ENCODE data around the gene CKAP4.

CKAP4 gene

GRCh38 chr12:106251631-106252455 lies 4.0 kb upstream of the CKAP4 start:
- H3K27ac ChIP-seq (ENCODE audit: low read length), result no peak overlapping the region
- no peak for TF ChIP-seq EZH2 (optimal IDR thresholded peaks at IDR 0.05; ENCODE audit: low read depth, low read length)
- TF ChIP-seq CTCF (IDR thresholded peaks at IDR 0.05; ENCODE audit: low read length), result no peak
- TF ChIP-seq EZH2phosphoT487 (IDR thresholded peaks at IDR 0.05; ENCODE audit: low read length), result no peak
- H3K9me3 ChIP-seq (replicated peaks; ENCODE audit: insufficient read depth, low read length), result no peaks in the 10 kb centered on the region
- no peaks in the 10 kb centered on the region for H3K27me3 ChIP-seq (replicated peaks; ENCODE audit: insufficient read depth, low read length)
- H3K9me2 ChIP-seq (replicated peaks; ENCODE audit: insufficient read depth, low read length), result no peaks in the 10 kb centered on the region
- H3K4me1 ChIP-seq (ENCODE audit: low read length), result peaks cover 24% of the 10 kb centered on the region
- no peak for DNase-seq
- peaks cover 4% of the 10 kb centered on the region for H3K79me2 ChIP-seq (ENCODE audit: low read length)
- H4K20me1 ChIP-seq (ENCODE audit: insufficient read depth, low read length), result no peaks in the 10 kb centered on the region
- peaks cover 24% of the 10 kb centered on the region for H3F3A ChIP-seq (ENCODE audit: insufficient read depth, low read length)
- no peaks in the 10 kb centered on the region for H3K36me3 ChIP-seq (replicated peaks; ENCODE audit: insufficient read depth, low read length)
- no peak overlapping the region for H2AFZ ChIP-seq (ENCODE audit: low read length)
- H3K9ac ChIP-seq (ENCODE audit: low read length), result no peak overlapping the region
- no peak overlapping the region for H3K4me2 ChIP-seq (ENCODE audit: low read depth, low read length)
- H3K4me3 ChIP-seq (ENCODE audit: low read length), result no peak overlapping the region

- Histone ChIP-seq H3K79me2 (ENCODE audit: low read length) (peaks cover 25% of the 10 kb centered on the region), H3K9me3 (replicated peaks; ENCODE audit: insufficient read depth, low read length) (no peaks in the 10 kb centered on the region), H3F3A (ENCODE audit: insufficient read depth, low read length) (peaks cover 24% of the 10 kb centered on the region), H3K4me3 (ENCODE audit: low read length) (peak overlapping the region; percentile 60; the same call in 1 of the 2 replicates), H3K9ac (ENCODE audit: low read length) (peak overlapping the region; percentile 86), H4K20me1 (ENCODE audit: insufficient read depth, low read length) (no peaks in the 10 kb centered on the region), H3K4me1 (ENCODE audit: low read length) (peaks cover 31% of the 10 kb centered on the region), H3K27ac (ENCODE audit: low read length) (peak overlapping the region; percentile 94), H3K36me3 (replicated peaks; ENCODE audit: insufficient read depth, low read length) (no peaks in the 10 kb centered on the region), H3K9me2 (replicated peaks; ENCODE audit: insufficient read depth, low read length) (no peaks in the 10 kb centered on the region), H3K27me3 (replicated peaks; ENCODE audit: insufficient read depth, low read length) (no peaks in the 10 kb centered on the region), H2AFZ (ENCODE audit: low read length) (peak overlapping the region; percentile 68; the same call in 1 of the 2 replicates), H3K4me2 (ENCODE audit: low read depth, low read length) (peak overlapping the region; percentile 80)
- TF ChIP-seq CTCF (IDR thresholded peaks at IDR 0.05; ENCODE audit: low read length), result no peak
- TF ChIP-seq EZH2phosphoT487 (IDR thresholded peaks at IDR 0.05; ENCODE audit: low read length), result no peak
- no peak for TF ChIP-seq EZH2 (optimal IDR thresholded peaks at IDR 0.05; ENCODE audit: low read depth, low read length)
- peak; percentile 89 for DNase-seq
Measured at GRCh38 chr12:106249411-106250135, 1.8 kb upstream of the CKAP4 start.

GRCh38 chr12:106248846-106249371 lies 1.1 kb upstream of the CKAP4 start:
- Histone ChIP-seq H3K9ac (ENCODE audit: low read length) (peak overlapping the region; percentile 86), H2AFZ (ENCODE audit: low read length) (peak overlapping the region; percentile 68)

More at GRCh38 chr12:106248846-106249371, 1.1 kb upstream of the CKAP4 start:
- no peaks in the 10 kb centered on the region for H3K27me3 ChIP-seq (replicated peaks; ENCODE audit: insufficient read depth, low read length)
- H3F3A ChIP-seq (ENCODE audit: insufficient read depth, low read length), result peaks cover 24% of the 10 kb centered on the region
- H4K20me1 ChIP-seq (ENCODE audit: insufficient read depth, low read length), result no peaks in the 10 kb centered on the region
- DNase-seq, result peak; percentile 50
- no peaks in the 10 kb centered on the region for H3K9me2 ChIP-seq (replicated peaks; ENCODE audit: insufficient read depth, low read length)
- peaks cover 31% of the 10 kb centered on the region for H3K4me1 ChIP-seq (ENCODE audit: low read length)
- peaks cover 25% of the 10 kb centered on the region for H3K79me2 ChIP-seq (ENCODE audit: low read length)
- no peaks in the 10 kb centered on the region for H3K9me3 ChIP-seq (replicated peaks; ENCODE audit: insufficient read depth, low read length)
- peak overlapping the region; percentile 60 for H3K4me3 ChIP-seq (ENCODE audit: low read length)
- H3K36me3 ChIP-seq (replicated peaks; ENCODE audit: insufficient read depth, low read length), result no peaks in the 10 kb centered on the region
- TF ChIP-seq EZH2phosphoT487 (IDR thresholded peaks at IDR 0.05; ENCODE audit: low read length), result no peak
- no peak for TF ChIP-seq CTCF (IDR thresholded peaks at IDR 0.05; ENCODE audit: low read length)
- TF ChIP-seq EZH2 (optimal IDR thresholded peaks at IDR 0.05; ENCODE audit: low read depth, low read length), result no peak
- H3K27ac ChIP-seq (ENCODE audit: low read length), result peak overlapping the region; percentile 94
- H3K4me2 ChIP-seq (ENCODE audit: low read depth, low read length), result peak overlapping the region; percentile 80
